GM19099 (cell line): Measurements from ENCODE around the gene TRIM52.

Source experiments
- POLR2A ChIP-seq: IDR thresholded peaks from 3 replicates; pipeline ENCODE4 v1.6.1; 2011; ENCODE audit warnings: low read depth; ENCODE audit not compliant: insufficient read length; ENCODE audit errors: extremely low read depth

Gene TRIM52

GRCh38 chr5:181255276-181255675 lies 5.7 kb downstream of the TRIM52 start:
- no peak for TF ChIP-seq POLR2A

- no peak for TF ChIP-seq POLR2A
These were observed 12.7 kb downstream of the TRIM52 start for GRCh38 chr5:181248277-181248676.

- TF ChIP-seq POLR2A, result peak; percentile 69
These were observed 14.5 kb downstream of the TRIM52 start for GRCh38 chr5:181246276-181247049.

GRCh38 chr5:181245427-181246275 lies 15.3 kb downstream of the TRIM52 start:
- no peak for TF ChIP-seq POLR2A

GRCh38 chr5:181243564-181244343 lies 17.2 kb downstream of the TRIM52 start, which contains the start of gene RACK1:
Gene RACK1 (minus strand): TSS chr5:181243906. CDS start chr5:181243800, 106 bp downstream.
- peak; percentile 99 for TF ChIP-seq POLR2A

GRCh38 chr5:181243018-181243563 lies 17.9 kb downstream of the TRIM52 start:
- TF ChIP-seq POLR2A, result no peak

GRCh38 chr5:181242031-181242451 lies 18.9 kb downstream of the TRIM52 start:
- TF ChIP-seq POLR2A, result no peak

GRCh38 chr5:181241393-181241975 lies 19.5 kb downstream of the TRIM52 start:
- TF ChIP-seq POLR2A, result no peak

GRCh38 chr5:181239062-181239663 lies 21.8 kb downstream of the TRIM52 start:
- no peak for TF ChIP-seq POLR2A

GRCh38 chr5:181237729-181238385 lies 23.1 kb downstream of the TRIM52 start:
- TF ChIP-seq POLR2A, result no peak

- no peak for TF ChIP-seq POLR2A
These were observed 23.8 kb downstream of the TRIM52 start for GRCh38 chr5:181236954-181237641.

- no peak for TF ChIP-seq POLR2A
These were observed 24.5 kb downstream of the TRIM52 start for GRCh38 chr5:181236471-181236870.
